Mammary epithelial cell (primary cell): ENCODE results near the gene LMOD2.

ENCODE experiments used
- EZH2 ChIP-seq: IDR thresholded peaks from 2 replicates; pipeline ENCODE4 v1.6.1; 2012; ENCODE audit warnings: low read length, inconsistent platforms, borderline replicate concordance
- TF ChIP-seq, protein P1 (sequence below), 2 donors: IDR thresholded peaks in 1 of 2; conservative IDR thresholded peaks in 1 of 2; 2 replicates each; pipeline ENCODE4 v1.5.1; 2011 to 2012; ENCODE audit warnings: inconsistent platforms in 2 of 2, low read length in 2 of 2, mild to moderate bottlenecking in 2 of 2, control low read depth in 1 of 2, low read depth in 1 of 2; ENCODE audit not compliant: insufficient read depth in 1 of 2; ENCODE audit errors: extremely low read depth in 1 of 2

DNA sequence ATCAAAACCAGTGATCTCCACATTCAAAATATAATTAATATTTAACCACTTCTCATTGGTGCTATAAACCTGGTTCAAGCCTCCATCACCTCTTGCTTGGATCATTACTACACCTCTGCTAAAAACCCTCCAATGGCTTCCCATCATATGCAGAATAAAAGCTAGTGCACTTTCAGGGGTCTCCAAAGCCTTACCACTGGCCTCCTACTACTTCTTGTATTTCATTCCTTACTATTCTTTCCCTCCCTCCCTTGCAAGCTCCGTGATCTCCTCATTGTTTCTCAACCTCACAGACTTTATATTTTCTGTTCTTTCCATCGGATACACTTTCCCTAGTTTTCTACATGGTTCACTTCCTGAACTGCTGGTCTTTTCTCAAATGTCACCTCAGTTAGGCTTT is 31.5 kb downstream of the LMOD2 start:
- TF ChIP-seq, protein P1, sequence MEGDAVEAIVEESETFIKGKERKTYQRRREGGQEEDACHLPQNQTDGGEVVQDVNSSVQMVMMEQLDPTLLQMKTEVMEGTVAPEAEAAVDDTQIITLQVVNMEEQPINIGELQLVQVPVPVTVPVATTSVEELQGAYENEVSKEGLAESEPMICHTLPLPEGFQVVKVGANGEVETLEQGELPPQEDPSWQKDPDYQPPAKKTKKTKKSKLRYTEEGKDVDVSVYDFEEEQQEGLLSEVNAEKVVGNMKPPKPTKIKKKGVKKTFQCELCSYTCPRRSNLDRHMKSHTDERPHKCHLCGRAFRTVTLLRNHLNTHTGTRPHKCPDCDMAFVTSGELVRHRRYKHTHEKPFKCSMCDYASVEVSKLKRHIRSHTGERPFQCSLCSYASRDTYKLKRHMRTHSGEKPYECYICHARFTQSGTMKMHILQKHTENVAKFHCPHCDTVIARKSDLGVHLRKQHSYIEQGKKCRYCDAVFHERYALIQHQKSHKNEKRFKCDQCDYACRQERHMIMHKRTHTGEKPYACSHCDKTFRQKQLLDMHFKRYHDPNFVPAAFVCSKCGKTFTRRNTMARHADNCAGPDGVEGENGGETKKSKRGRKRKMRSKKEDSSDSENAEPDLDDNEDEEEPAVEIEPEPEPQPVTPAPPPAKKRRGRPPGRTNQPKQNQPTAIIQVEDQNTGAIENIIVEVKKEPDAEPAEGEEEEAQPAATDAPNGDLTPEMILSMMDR (conservative IDR thresholded peaks at IDR 0.05 in 1 of 2, IDR thresholded peaks at IDR 0.05 in 1 of 2; ENCODE audit: extremely low read depth in 1 of 2, insufficient read depth in 1 of 2, low read depth in 1 of 2, low read length in 2 of 2) = no peak
- TF ChIP-seq EZH2 = no peak
